ENCODE measurements around the gene FBXL7. TPM values are rescaled to one million over a fixed set of nuclear protein-coding genes. Genes with fewer than 3 reads are reported as not detected.

FBXL7 gene
- total RNA-seq, 1 donor from 2014 or later, result 8.0 TPM

DNA sequence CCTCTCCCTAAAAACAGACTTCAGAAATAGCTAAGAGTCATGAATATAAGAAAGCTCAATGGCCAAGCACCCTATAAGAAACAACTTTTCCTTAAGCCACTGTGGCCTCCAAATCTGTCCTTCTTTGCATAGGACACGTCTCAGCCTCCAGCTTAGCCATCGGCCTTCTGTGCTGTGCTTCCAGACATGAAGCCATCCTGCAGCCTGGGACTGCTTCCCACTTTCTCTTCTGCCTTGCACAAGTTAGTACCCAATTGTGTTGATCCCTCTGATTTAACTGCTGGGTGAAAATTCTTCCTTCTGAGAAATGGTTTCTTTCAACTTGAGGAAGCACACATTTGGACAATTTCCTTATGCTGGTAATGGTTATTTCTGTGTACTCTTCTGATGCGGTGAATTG is 344.9 kb downstream of the FBXL7 start:
- intact Hi-C loops (cut with DNase I), result no loop called here
- H3K4me3 ChIP-seq, result no peak overlapping the region
- H3K4me1 ChIP-seq, result no peaks in the 10 kb centered on the region
- no peak for ATAC-seq
- H3K27ac ChIP-seq, result no peak overlapping the region
- H3K9me3 ChIP-seq, result no peaks in the 10 kb centered on the region
- no peaks in the 10 kb centered on the region for H3K27me3 ChIP-seq (ENCODE audit: low read depth)
- TF ChIP-seq, protein P1, sequence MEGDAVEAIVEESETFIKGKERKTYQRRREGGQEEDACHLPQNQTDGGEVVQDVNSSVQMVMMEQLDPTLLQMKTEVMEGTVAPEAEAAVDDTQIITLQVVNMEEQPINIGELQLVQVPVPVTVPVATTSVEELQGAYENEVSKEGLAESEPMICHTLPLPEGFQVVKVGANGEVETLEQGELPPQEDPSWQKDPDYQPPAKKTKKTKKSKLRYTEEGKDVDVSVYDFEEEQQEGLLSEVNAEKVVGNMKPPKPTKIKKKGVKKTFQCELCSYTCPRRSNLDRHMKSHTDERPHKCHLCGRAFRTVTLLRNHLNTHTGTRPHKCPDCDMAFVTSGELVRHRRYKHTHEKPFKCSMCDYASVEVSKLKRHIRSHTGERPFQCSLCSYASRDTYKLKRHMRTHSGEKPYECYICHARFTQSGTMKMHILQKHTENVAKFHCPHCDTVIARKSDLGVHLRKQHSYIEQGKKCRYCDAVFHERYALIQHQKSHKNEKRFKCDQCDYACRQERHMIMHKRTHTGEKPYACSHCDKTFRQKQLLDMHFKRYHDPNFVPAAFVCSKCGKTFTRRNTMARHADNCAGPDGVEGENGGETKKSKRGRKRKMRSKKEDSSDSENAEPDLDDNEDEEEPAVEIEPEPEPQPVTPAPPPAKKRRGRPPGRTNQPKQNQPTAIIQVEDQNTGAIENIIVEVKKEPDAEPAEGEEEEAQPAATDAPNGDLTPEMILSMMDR (IDR thresholded peaks at IDR 0.05), result no peak
- H3K36me3 ChIP-seq, result no peaks in the 10 kb centered on the region
- DNase-seq, result no peak

DNA sequence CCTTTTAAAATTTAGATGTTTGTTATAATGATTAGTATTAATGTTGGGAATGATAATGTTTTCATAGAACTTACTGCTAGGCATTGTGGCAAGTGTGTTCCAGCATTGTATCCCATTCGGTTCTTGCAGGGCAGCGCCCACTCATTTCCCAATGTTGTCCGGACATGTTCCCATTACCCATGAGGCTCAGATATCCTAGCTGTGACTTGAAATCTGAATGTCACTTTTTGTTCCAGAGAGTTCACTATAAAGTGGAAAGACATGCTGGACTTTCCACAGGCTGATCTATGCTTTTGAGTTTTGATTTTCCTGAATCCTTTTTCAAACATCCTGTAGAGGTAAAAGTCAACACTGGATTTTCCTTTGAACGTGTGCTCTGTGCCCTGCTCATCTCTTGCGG is 350.6 kb downstream of the FBXL7 start:
- H3K4me3 ChIP-seq, result no peak overlapping the region
- H3K4me1 ChIP-seq, result peaks cover 6% of the 10 kb centered on the region
- ATAC-seq (no peak), DNase-seq (no peak)
- TF ChIP-seq, protein P1 (IDR thresholded peaks at IDR 0.05), result no peak
- H3K27me3 ChIP-seq (ENCODE audit: low read depth), result no peaks in the 10 kb centered on the region
- intact Hi-C loops (cut with DNase I), result no loop called here
- H3K27ac ChIP-seq, result no peak overlapping the region
- no peaks in the 10 kb centered on the region for H3K9me3 ChIP-seq
- no peaks in the 10 kb centered on the region for H3K36me3 ChIP-seq

DNA sequence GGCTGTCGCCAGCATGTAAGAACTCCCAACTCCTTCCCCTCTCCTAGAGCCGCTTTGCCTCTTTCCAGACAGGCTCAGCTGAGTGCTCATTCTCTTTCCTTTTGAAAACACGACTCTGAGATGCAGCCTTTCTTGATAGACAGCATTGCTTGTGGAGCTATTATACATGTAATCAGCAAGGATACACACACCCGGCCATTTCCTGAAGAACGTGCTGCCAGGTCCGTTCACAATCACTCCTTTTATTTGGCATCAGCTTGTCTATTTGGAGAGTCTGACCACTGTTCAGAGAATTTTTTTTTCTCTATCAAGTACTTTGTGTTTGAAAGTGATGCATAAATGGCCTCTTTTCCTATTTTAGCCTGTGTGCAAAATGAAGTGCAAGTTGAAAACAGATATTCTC is 351.0 kb downstream of the FBXL7 start:
- Histone ChIP-seq H3K27ac (no peak overlapping the region), H3K4me1 (peaks cover 6% of the 10 kb centered on the region), H3K4me3 (no peak overlapping the region), H3K27me3 (ENCODE audit: low read depth) (no peaks in the 10 kb centered on the region), H3K36me3 (no peaks in the 10 kb centered on the region), H3K9me3 (no peaks in the 10 kb centered on the region)
- ATAC-seq (no peak), DNase-seq (no peak)
- TF ChIP-seq, protein P1 (IDR thresholded peaks at IDR 0.05), result no peak
- intact Hi-C loops (cut with DNase I), result no loop called here

DNA sequence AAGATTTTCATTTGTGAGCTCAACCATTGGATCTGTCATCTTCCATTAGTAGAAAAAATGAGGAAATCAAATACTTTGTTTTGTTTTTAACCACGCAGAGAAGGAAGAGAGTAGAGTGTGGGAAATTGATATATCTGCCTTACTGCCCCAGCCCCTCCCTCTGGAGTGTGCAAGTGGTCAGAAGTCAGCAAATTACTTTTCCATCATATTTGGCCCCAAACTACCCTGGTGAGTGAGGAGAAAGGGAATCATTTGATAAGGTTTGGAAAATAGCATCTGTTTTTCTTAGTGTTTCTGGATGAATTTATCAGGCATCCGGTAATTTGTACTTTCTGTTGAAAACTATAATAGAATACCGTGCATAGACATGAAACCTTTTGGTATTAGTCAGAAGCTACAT is 352.2 kb downstream of the FBXL7 start:
- ATAC-seq (no peak), DNase-seq (no peak)
- Histone ChIP-seq H3K36me3 (no peaks in the 10 kb centered on the region), H3K27ac (no peak overlapping the region), H3K27me3 (ENCODE audit: low read depth) (no peaks in the 10 kb centered on the region), H3K9me3 (peaks cover 6% of the 10 kb centered on the region), H3K4me3 (no peak overlapping the region), H3K4me1 (peaks cover 6% of the 10 kb centered on the region)
- intact Hi-C loops (cut with DNase I), result no loop called here
- TF ChIP-seq, protein P1 (IDR thresholded peaks at IDR 0.05), result no peak

DNA sequence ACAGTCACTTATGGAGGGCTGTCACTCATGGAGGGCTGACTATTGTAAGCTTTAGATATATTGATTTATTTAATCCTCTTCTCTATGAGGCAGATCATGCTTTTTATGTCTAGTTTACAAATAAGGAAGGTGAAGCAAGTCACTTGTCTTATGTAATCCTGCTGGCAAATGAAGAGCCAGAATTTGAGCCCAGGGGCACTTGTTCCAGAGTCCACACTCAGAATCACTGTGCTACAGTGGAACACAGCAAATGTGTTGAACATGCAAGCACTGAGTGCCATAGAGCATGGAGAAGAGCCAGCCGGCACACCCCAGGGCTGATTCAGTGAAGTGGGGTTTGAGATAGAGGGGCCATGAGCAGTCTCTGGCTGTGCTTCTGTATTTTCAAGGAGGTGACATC is 353.0 kb downstream of the FBXL7 start:
- no peak for ATAC-seq
- peaks cover 6% of the 10 kb centered on the region for H3K9me3 ChIP-seq
- H3K27me3 ChIP-seq (ENCODE audit: low read depth), result no peaks in the 10 kb centered on the region
- H3K4me3 ChIP-seq, result no peak overlapping the region
- TF ChIP-seq, protein P1 (IDR thresholded peaks at IDR 0.05), result no peak
- H3K36me3 ChIP-seq, result no peaks in the 10 kb centered on the region
- peaks cover 6% of the 10 kb centered on the region for H3K4me1 ChIP-seq
- intact Hi-C loops (cut with DNase I), result no loop called here
- DNase-seq, result no peak
- H3K27ac ChIP-seq, result no peak overlapping the region

DNA sequence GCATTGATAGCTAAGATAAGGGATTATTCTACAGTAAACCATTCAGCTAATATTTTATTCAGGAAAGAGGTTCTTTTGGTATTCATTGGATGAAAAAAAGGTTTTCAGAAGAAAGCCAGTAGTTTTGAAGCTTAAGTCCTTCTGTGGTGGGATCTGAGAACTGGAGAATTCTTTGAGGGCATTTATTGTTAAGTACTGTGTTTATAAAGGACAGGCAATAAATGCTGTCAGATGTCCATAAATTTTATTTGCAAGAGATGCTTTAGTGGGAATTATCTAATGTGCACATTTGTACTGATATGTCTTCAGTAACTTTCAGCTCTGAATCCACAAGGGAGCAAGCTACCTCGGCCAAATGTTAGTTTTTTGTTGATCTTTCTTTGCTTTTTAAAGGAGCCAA is 358.3 kb downstream of the FBXL7 start:
- peaks cover 6% of the 10 kb centered on the region for H3K9me3 ChIP-seq
- intact Hi-C loops (cut with DNase I), result no loop called here
- ATAC-seq (no peak), DNase-seq (no peak)
- TF ChIP-seq, protein P1 (IDR thresholded peaks at IDR 0.05), result no peak
- no peak overlapping the region for H3K4me3 ChIP-seq
- no peaks in the 10 kb centered on the region for H3K36me3 ChIP-seq
- H3K4me1 ChIP-seq, result no peaks in the 10 kb centered on the region
- H3K27ac ChIP-seq, result no peak overlapping the region
- no peaks in the 10 kb centered on the region for H3K27me3 ChIP-seq (ENCODE audit: low read depth)

All from lower lobe of right lung (tissue), 2 donors.